Measurements from ENCODE around the gene ACBD6.

The ACBD6 gene

DNA sequence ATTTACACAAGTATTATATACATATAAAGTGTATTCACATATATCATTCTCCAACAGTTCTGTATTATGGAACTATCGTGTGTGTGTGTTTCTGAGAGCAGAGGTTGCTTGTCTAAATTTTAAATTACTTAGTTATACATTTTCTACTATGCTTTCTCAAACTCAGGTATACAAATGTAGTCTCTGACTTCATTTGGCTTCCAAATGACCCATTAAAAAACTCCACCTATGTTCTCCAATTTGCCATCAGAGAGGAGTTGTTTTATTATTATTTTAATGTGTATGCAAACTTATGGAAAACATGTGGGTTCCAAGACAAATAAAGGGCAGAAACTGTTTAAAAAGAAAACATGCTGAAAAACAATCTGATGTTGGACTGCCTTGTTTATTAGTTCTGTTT is 131.8 kb downstream of the ACBD6 start:
- Histone ChIP-seq H3K36me3 (ENCODE audit: insufficient read depth, low read length) (no peaks in the 10 kb centered on the region), H3K4me3 (ENCODE audit: low read length, poor library complexity, severe bottlenecking) (no peak overlapping the region), H3K79me2 (ENCODE audit: insufficient read depth, low read length) (peaks cover 21% of the 10 kb centered on the region), H3K9me2 (replicated peaks; ENCODE audit: low read depth, low read length) (no peaks in the 10 kb centered on the region), H3K4me2 (ENCODE audit: low read depth, low read length, poor library complexity, severe bottlenecking) (no peak overlapping the region), H3K4me1 (ENCODE audit: insufficient read depth, low read length, poor library complexity, severe bottlenecking) (peaks cover 14% of the 10 kb centered on the region), H4K20me1 (ENCODE audit: insufficient read depth, low read length, poor library complexity, severe bottlenecking) (peaks cover 5% of the 10 kb centered on the region), H3K9me3 (ENCODE audit: insufficient read depth, low read depth, low read length) (no peaks in the 10 kb centered on the region), H3K9ac (ENCODE audit: low read depth, low read length, poor library complexity, severe bottlenecking) (no peak overlapping the region), H3K27me3 (ENCODE audit: insufficient read depth, low read length, poor library complexity, severe bottlenecking) (no peaks in the 10 kb centered on the region), H3F3A (ENCODE audit: low read depth) (peaks cover 5% of the 10 kb centered on the region; the same call in 1 of the 2 replicates), H2AFZ (ENCODE audit: low read length) (no peak overlapping the region)
- TF ChIP-seq, protein P1, sequence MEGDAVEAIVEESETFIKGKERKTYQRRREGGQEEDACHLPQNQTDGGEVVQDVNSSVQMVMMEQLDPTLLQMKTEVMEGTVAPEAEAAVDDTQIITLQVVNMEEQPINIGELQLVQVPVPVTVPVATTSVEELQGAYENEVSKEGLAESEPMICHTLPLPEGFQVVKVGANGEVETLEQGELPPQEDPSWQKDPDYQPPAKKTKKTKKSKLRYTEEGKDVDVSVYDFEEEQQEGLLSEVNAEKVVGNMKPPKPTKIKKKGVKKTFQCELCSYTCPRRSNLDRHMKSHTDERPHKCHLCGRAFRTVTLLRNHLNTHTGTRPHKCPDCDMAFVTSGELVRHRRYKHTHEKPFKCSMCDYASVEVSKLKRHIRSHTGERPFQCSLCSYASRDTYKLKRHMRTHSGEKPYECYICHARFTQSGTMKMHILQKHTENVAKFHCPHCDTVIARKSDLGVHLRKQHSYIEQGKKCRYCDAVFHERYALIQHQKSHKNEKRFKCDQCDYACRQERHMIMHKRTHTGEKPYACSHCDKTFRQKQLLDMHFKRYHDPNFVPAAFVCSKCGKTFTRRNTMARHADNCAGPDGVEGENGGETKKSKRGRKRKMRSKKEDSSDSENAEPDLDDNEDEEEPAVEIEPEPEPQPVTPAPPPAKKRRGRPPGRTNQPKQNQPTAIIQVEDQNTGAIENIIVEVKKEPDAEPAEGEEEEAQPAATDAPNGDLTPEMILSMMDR (conservative IDR thresholded peaks at IDR 0.05; ENCODE audit: low read length): no peak
- TF ChIP-seq EZH2phosphoT487 (IDR thresholded peaks at IDR 0.05; ENCODE audit: borderline replicate concordance): no peak

DNA sequence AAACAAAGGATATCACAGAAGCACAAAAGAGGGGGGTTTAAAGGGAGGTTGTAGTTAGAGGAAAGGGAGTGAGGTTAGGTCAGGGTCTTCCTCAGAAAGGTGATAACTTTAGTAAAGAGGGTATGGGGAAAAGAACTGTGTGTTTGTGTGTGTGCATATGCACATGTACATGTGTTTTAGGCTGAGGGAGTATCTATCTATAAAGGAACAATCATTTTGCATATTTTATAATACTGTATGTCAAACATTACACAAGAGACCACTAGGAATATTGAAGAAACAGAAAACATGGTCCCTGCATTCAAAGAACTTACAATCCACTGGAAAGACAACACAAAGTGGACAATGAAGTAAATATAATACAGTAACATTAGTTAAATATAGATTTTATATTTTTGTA is 132.2 kb downstream of the ACBD6 start:
- Histone ChIP-seq H3K4me2 (ENCODE audit: low read depth, low read length, poor library complexity, severe bottlenecking) (no peak overlapping the region), H3K4me3 (ENCODE audit: low read length, poor library complexity, severe bottlenecking) (no peak overlapping the region), H3K9ac (ENCODE audit: low read depth, low read length, poor library complexity, severe bottlenecking) (no peak overlapping the region), H3K27me3 (ENCODE audit: insufficient read depth, low read length, poor library complexity, severe bottlenecking) (no peaks in the 10 kb centered on the region), H3F3A (ENCODE audit: low read depth) (peaks cover 5% of the 10 kb centered on the region; the same call in 1 of the 2 replicates), H3K79me2 (ENCODE audit: insufficient read depth, low read length) (peaks cover 21% of the 10 kb centered on the region), H2AFZ (ENCODE audit: low read length) (no peak overlapping the region), H3K36me3 (ENCODE audit: insufficient read depth, low read length) (no peaks in the 10 kb centered on the region), H3K9me3 (ENCODE audit: insufficient read depth, low read depth, low read length) (no peaks in the 10 kb centered on the region), H3K4me1 (ENCODE audit: insufficient read depth, low read length, poor library complexity, severe bottlenecking) (peaks cover 14% of the 10 kb centered on the region), H4K20me1 (ENCODE audit: insufficient read depth, low read length, poor library complexity, severe bottlenecking) (peaks cover 5% of the 10 kb centered on the region), H3K9me2 (replicated peaks; ENCODE audit: low read depth, low read length) (no peaks in the 10 kb centered on the region)
- TF ChIP-seq, protein P1 (conservative IDR thresholded peaks at IDR 0.05; ENCODE audit: low read length): no peak
- TF ChIP-seq EZH2phosphoT487 (IDR thresholded peaks at IDR 0.05; ENCODE audit: borderline replicate concordance): no peak

DNA sequence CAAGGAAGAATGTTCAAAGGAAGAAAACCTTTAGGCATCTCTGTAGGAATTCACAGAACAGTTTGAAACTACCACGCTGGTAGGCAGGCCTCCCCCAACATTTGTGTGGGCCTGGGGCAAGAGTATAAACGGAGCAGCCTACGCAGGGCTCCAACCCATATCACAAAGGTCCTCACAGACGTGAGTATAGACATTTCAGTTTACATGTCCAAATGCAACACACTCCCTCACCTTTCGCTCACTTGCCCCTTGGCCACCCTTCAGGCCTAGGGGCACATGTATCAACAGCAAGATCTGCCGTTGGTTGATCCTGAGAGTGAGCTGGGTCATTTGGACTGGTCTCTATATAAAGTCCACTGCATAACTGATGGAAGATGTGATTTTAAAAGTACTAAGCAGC is 133.3 kb downstream of the ACBD6 start:
- Histone ChIP-seq H3K4me1 (ENCODE audit: insufficient read depth, low read length, poor library complexity, severe bottlenecking) (peaks cover 14% of the 10 kb centered on the region), H3K79me2 (ENCODE audit: insufficient read depth, low read length) (peaks cover 24% of the 10 kb centered on the region), H3K36me3 (ENCODE audit: insufficient read depth, low read length) (no peaks in the 10 kb centered on the region), H3K4me2 (ENCODE audit: low read depth, low read length, poor library complexity, severe bottlenecking) (no peak overlapping the region), H4K20me1 (ENCODE audit: insufficient read depth, low read length, poor library complexity, severe bottlenecking) (peaks cover 5% of the 10 kb centered on the region), H3K9me3 (ENCODE audit: insufficient read depth, low read depth, low read length) (no peaks in the 10 kb centered on the region), H3K27me3 (ENCODE audit: insufficient read depth, low read length, poor library complexity, severe bottlenecking) (no peaks in the 10 kb centered on the region), H3F3A (ENCODE audit: low read depth) (peaks cover 5% of the 10 kb centered on the region; the same call in 1 of the 2 replicates), H3K9me2 (replicated peaks; ENCODE audit: low read depth, low read length) (no peaks in the 10 kb centered on the region), H3K4me3 (ENCODE audit: low read length, poor library complexity, severe bottlenecking) (no peak overlapping the region), H3K9ac (ENCODE audit: low read depth, low read length, poor library complexity, severe bottlenecking) (no peak overlapping the region), H2AFZ (ENCODE audit: low read length) (no peak overlapping the region)
- TF ChIP-seq, protein P1 (conservative IDR thresholded peaks at IDR 0.05; ENCODE audit: low read length): no peak
- no peak for TF ChIP-seq EZH2phosphoT487 (IDR thresholded peaks at IDR 0.05; ENCODE audit: borderline replicate concordance)
